T-helper 1 cell treated with Interleukin-12 subunit alpha and Interleukin-12 subunit beta and Interleukin-4 antibody, amounts not matched to agents 30 μg/mL and 1 μg/mL, for 36 hours (primary cell): Measurements from ENCODE around the gene CDHR1.

ENCODE experiments used
- H3K27ac Mint-ChIP-seq: one replicate; pipeline ENCODE4 v1.8.0; 2021; ENCODE audit warnings: mild to moderate bottlenecking, mixed read lengths
- H3K27me3 Mint-ChIP-seq: one replicate; pipeline ENCODE4 v1.8.0; 2021; ENCODE audit warnings: low read depth, mixed read lengths
- H3K36me3 Mint-ChIP-seq: one replicate; pipeline ENCODE4 v1.8.0; 2021; ENCODE audit warnings: low read depth, mixed read lengths
- H3K4me1 Mint-ChIP-seq: one replicate; pipeline ENCODE4 v1.8.0; 2021; ENCODE audit warnings: low read depth, mixed read lengths
- H3K4me3 Mint-ChIP-seq: one replicate; pipeline ENCODE4 v1.8.0; 2021; ENCODE audit warnings: mild to moderate bottlenecking, moderate library complexity, mixed read lengths
- H3K9me3 Mint-ChIP-seq: one replicate; pipeline ENCODE4 v1.8.0; 2021; ENCODE audit warnings: mixed read lengths

The CDHR1 gene

GRCh38 chr10:84181631-84182030 is 12.7 kb upstream of the CDHR1 start:
- Mint-ChIP-seq H3K4me3 (no peak overlapping the region), H3K9me3 (no peaks in the 10 kb centered on the region), H3K27me3 (no peaks in the 10 kb centered on the region), H3K4me1 (peaks cover 7% of the 10 kb centered on the region), H3K27ac (no peak overlapping the region), H3K36me3 (no peaks in the 10 kb centered on the region)

- Mint-ChIP-seq H3K4me3 (no peak overlapping the region), H3K36me3 (no peaks in the 10 kb centered on the region), H3K9me3 (no peaks in the 10 kb centered on the region), H3K27ac (no peak overlapping the region), H3K4me1 (peaks cover 4% of the 10 kb centered on the region), H3K27me3 (no peaks in the 10 kb centered on the region)
Measured at GRCh38 chr10:84184517-84184916, 9.8 kb upstream of the CDHR1 start.

GRCh38 chr10:84185526-84186175 is 8.7 kb upstream of the CDHR1 start:
- H3K36me3 Mint-ChIP-seq, result no peaks in the 10 kb centered on the region
- H3K27me3 Mint-ChIP-seq, result no peaks in the 10 kb centered on the region

GRCh38 chr10:84188815-84189214 is 5.5 kb upstream of the CDHR1 start:
- Mint-ChIP-seq H3K27me3 (peaks cover 26% of the 10 kb centered on the region), H3K27ac (no peak overlapping the region), H3K4me3 (no peak overlapping the region), H3K4me1 (peaks cover 9% of the 10 kb centered on the region), H3K9me3 (no peaks in the 10 kb centered on the region), H3K36me3 (peaks cover 2% of the 10 kb centered on the region)

More at GRCh38 chr10:84185526-84186175, 8.7 kb upstream of the CDHR1 start:
- no peak overlapping the region for H3K4me3 Mint-ChIP-seq
- H3K4me1 Mint-ChIP-seq, result peaks cover 4% of the 10 kb centered on the region
- no peaks in the 10 kb centered on the region for H3K9me3 Mint-ChIP-seq
- no peak overlapping the region for H3K27ac Mint-ChIP-seq

GRCh38 chr10:84190621-84191020 is 3.7 kb upstream of the CDHR1 start:
- no peak overlapping the region for H3K4me3 Mint-ChIP-seq
- no peaks in the 10 kb centered on the region for H3K9me3 Mint-ChIP-seq
- H3K27me3 Mint-ChIP-seq, result peaks cover 38% of the 10 kb centered on the region
- peaks cover 5% of the 10 kb centered on the region for H3K4me1 Mint-ChIP-seq
- no peak overlapping the region for H3K27ac Mint-ChIP-seq
- H3K36me3 Mint-ChIP-seq, result peaks cover 2% of the 10 kb centered on the region

GRCh38 chr10:84191106-84191505 is 3.2 kb upstream of the CDHR1 start:
- H3K27ac Mint-ChIP-seq, result no peak overlapping the region
- H3K9me3 Mint-ChIP-seq, result no peaks in the 10 kb centered on the region
- peaks cover 5% of the 10 kb centered on the region for H3K4me1 Mint-ChIP-seq
- H3K4me3 Mint-ChIP-seq, result no peak overlapping the region
- peaks cover 2% of the 10 kb centered on the region for H3K36me3 Mint-ChIP-seq
- peaks cover 42% of the 10 kb centered on the region for H3K27me3 Mint-ChIP-seq

- Mint-ChIP-seq H3K9me3 (no peaks in the 10 kb centered on the region), H3K36me3 (peaks cover 2% of the 10 kb centered on the region), H3K27ac (no peak overlapping the region), H3K4me1 (peaks cover 5% of the 10 kb centered on the region), H3K4me3 (no peak overlapping the region), H3K27me3 (peaks cover 60% of the 10 kb centered on the region)
Measured at GRCh38 chr10:84193327-84193726, 1.0 kb upstream of the CDHR1 start.

GRCh38 chr10:84193846-84194423 is 402 bp upstream of the CDHR1 start:
- Mint-ChIP-seq H3K36me3 (peaks cover 2% of the 10 kb centered on the region), H3K9me3 (no peaks in the 10 kb centered on the region), H3K27me3 (peaks cover 64% of the 10 kb centered on the region), H3K4me3 (no peak overlapping the region), H3K4me1 (peaks cover 5% of the 10 kb centered on the region), H3K27ac (no peak overlapping the region)

- peaks cover 5% of the 10 kb centered on the region for H3K4me1 Mint-ChIP-seq
- no peak overlapping the region for H3K27ac Mint-ChIP-seq
- H3K36me3 Mint-ChIP-seq, result peaks cover 2% of the 10 kb centered on the region
- H3K4me3 Mint-ChIP-seq, result peak overlapping the region; percentile 28
- peaks cover 66% of the 10 kb centered on the region for H3K27me3 Mint-ChIP-seq
- no peaks in the 10 kb centered on the region for H3K9me3 Mint-ChIP-seq
Measured at GRCh38 chr10:84195044-84195830, 900 bp downstream of the CDHR1 start.

- H3K27me3 Mint-ChIP-seq, result peaks cover 68% of the 10 kb centered on the region
- peaks cover 4% of the 10 kb centered on the region for H3K4me1 Mint-ChIP-seq
Measured at GRCh38 chr10:84196083-84196482, 1.7 kb downstream of the CDHR1 start.

GRCh38 chr10:84196941-84197340 is 2.6 kb downstream of the CDHR1 start:
- Mint-ChIP-seq H3K27me3 (peaks cover 59% of the 10 kb centered on the region), H3K36me3 (peaks cover 2% of the 10 kb centered on the region), H3K4me1 (no peaks in the 10 kb centered on the region), H3K4me3 (no peak overlapping the region), H3K9me3 (no peaks in the 10 kb centered on the region), H3K27ac (no peak overlapping the region)

More at GRCh38 chr10:84196083-84196482, 1.7 kb downstream of the CDHR1 start:
- Mint-ChIP-seq H3K36me3 (peaks cover 2% of the 10 kb centered on the region), H3K27ac (no peak overlapping the region), H3K9me3 (no peaks in the 10 kb centered on the region), H3K4me3 (no peak overlapping the region)

- H3K9me3 Mint-ChIP-seq, result no peaks in the 10 kb centered on the region
Measured at GRCh38 chr10:84197643-84198042, 3.3 kb downstream of the CDHR1 start.

GRCh38 chr10:84198206-84198915 is 4.0 kb downstream of the CDHR1 start:
- Mint-ChIP-seq H3K27ac (no peak overlapping the region), H3K4me3 (no peak overlapping the region), H3K36me3 (no peaks in the 10 kb centered on the region), H3K27me3 (peaks cover 48% of the 10 kb centered on the region), H3K4me1 (no peaks in the 10 kb centered on the region), H3K9me3 (no peaks in the 10 kb centered on the region)

More at GRCh38 chr10:84197643-84198042, 3.3 kb downstream of the CDHR1 start:
- H3K4me1 Mint-ChIP-seq, result no peaks in the 10 kb centered on the region
- H3K36me3 Mint-ChIP-seq, result no peaks in the 10 kb centered on the region
- H3K4me3 Mint-ChIP-seq, result no peak overlapping the region
- peaks cover 55% of the 10 kb centered on the region for H3K27me3 Mint-ChIP-seq
- no peak overlapping the region for H3K27ac Mint-ChIP-seq

- Mint-ChIP-seq H3K27ac (no peak overlapping the region), H3K4me3 (no peak overlapping the region), H3K36me3 (no peaks in the 10 kb centered on the region), H3K4me1 (no peaks in the 10 kb centered on the region), H3K27me3 (peaks cover 34% of the 10 kb centered on the region), H3K9me3 (no peaks in the 10 kb centered on the region)
Measured at GRCh38 chr10:84200537-84201243, 6.4 kb downstream of the CDHR1 start.
